CD4-positive, alpha-beta memory T cell (primary cell): Measurements from ENCODE around the gene NYNRIN. TPM values are rescaled to one million over a fixed set of nuclear protein-coding genes. Genes with fewer than 3 reads are reported as not detected.
A peak's percentile ranks its signal among the peaks of the same experiment; 100 is the strongest.

Source experiments
- CTCF ChIA-PET: fragments of 350-600 bp; sonication (Branson Sonifier 250); formaldehyde crosslinking; loops from one replicate; lab custom pipeline; 2021; ENCODE audit warnings: inconsistent platforms; ENCODE audit not compliant: partially characterized antibody; lab: Charles Lee
- POLR2A ChIA-PET: fragments of 350-600 bp; sonication (Branson Sonifier 250); formaldehyde crosslinking; loops from one replicate; lab custom pipeline; 2021; ENCODE audit not compliant: partially characterized antibody; lab: Charles Lee
- DNase-seq, 5 donors: peaks; one replicate each; pipeline versions ENCODE4 v3.0.0 to v3.0.0-alpha.2; 2020 to 2022; ENCODE audit warnings: mixed read lengths in 1 of 5
- H3K27ac ChIP-seq: one replicate; pipeline ENCODE4 v1.7.0; 2013; ENCODE audit warnings: low read depth, low read length
- H3K27me3 ChIP-seq: 2 replicates; pipeline ENCODE4 v1.7.0; 2013; ENCODE audit warnings: mild to moderate bottlenecking, low read length, moderate library complexity; ENCODE audit not compliant: insufficient read depth
- H3K36me3 ChIP-seq: 2 replicates; pipeline ENCODE4 v1.7.0; 2013; ENCODE audit warnings: mild to moderate bottlenecking, low read length, moderate library complexity; ENCODE audit not compliant: insufficient read depth
- H3K4me1 ChIP-seq: 2 replicates; pipeline ENCODE4 v1.7.0; 2013; ENCODE audit warnings: mild to moderate bottlenecking, low read length, moderate library complexity; ENCODE audit not compliant: insufficient read depth
- H3K4me3 ChIP-seq, 2 donors: one replicate each; pipeline ENCODE4 v1.7.0; 2013; ENCODE audit warnings: low read length in 2 of 2, mild to moderate bottlenecking in 1 of 2
- H3K9me3 ChIP-seq, 2 donors: one replicate each; pipeline ENCODE4 v1.7.0; 2013; ENCODE audit warnings: low read length in 2 of 2, control low read depth in 1 of 2; ENCODE audit not compliant: control insufficient read depth in 1 of 2
- H3K27ac Mint-ChIP-seq, 7 donors: one replicate each; pipeline ENCODE4 v1.8.0; 2020 to 2021; ENCODE audit warnings: mixed read lengths in 7 of 7, mild to moderate bottlenecking in 6 of 7, inconsistent platforms in 3 of 7, moderate library complexity in 3 of 7
- H3K27me3 Mint-ChIP-seq, 2 donors: one replicate each; pipeline ENCODE4 v1.8.0; 2020 to 2021; ENCODE audit warnings: mixed read lengths in 2 of 2
- H3K36me3 Mint-ChIP-seq, 2 donors: one replicate each; pipeline ENCODE4 v1.8.0; 2020 to 2021; ENCODE audit warnings: mixed read lengths in 2 of 2, inconsistent platforms in 1 of 2, mild to moderate bottlenecking in 1 of 2
- H3K4me1 Mint-ChIP-seq, 4 donors: one replicate each; pipeline ENCODE4 v1.8.0; 2020 to 2021; ENCODE audit warnings: mixed read lengths in 4 of 4, mild to moderate bottlenecking in 1 of 4
- H3K4me3 Mint-ChIP-seq, 8 donors: one replicate each; pipeline ENCODE4 v1.8.0; 2020 to 2021; ENCODE audit warnings: mixed read lengths in 8 of 8, mild to moderate bottlenecking in 7 of 8, moderate library complexity in 6 of 8, inconsistent platforms in 3 of 8
- H3K9me3 Mint-ChIP-seq, 8 donors: one replicate each; pipeline ENCODE4 v1.8.0; 2020 to 2021; ENCODE audit warnings: mixed read lengths in 8 of 8, mild to moderate bottlenecking in 5 of 8, inconsistent platforms in 3 of 8, moderate library complexity in 1 of 8
- intact Hi-C: fragments of 100-400 bp; cut with micrococcal nuclease; formaldehyde crosslinking; loops from one replicate; pipeline ENCODE4 v1.15.1; 2023
- polyA plus RNA-seq, 2 donors: library from polyadenylated mRNA; unstranded; fragments of 300-500 nt; fragmentation: Illumina TruSeq; gene quantifications; one replicate each; pipeline ENCODE4 v1.2.3, GENCODE V29; 2021
- total RNA-seq, 2 experiments: library from RNA; stranded (reverse); gene quantifications; one replicate each; pipeline ENCODE4 v1.2.3, GENCODE V29; 2021

NYNRIN gene
- total and polyA plus RNA-seq, 4 experiments from 2014 or later: 0.02 to 0.32 TPM; not detected in 2

DNA sequence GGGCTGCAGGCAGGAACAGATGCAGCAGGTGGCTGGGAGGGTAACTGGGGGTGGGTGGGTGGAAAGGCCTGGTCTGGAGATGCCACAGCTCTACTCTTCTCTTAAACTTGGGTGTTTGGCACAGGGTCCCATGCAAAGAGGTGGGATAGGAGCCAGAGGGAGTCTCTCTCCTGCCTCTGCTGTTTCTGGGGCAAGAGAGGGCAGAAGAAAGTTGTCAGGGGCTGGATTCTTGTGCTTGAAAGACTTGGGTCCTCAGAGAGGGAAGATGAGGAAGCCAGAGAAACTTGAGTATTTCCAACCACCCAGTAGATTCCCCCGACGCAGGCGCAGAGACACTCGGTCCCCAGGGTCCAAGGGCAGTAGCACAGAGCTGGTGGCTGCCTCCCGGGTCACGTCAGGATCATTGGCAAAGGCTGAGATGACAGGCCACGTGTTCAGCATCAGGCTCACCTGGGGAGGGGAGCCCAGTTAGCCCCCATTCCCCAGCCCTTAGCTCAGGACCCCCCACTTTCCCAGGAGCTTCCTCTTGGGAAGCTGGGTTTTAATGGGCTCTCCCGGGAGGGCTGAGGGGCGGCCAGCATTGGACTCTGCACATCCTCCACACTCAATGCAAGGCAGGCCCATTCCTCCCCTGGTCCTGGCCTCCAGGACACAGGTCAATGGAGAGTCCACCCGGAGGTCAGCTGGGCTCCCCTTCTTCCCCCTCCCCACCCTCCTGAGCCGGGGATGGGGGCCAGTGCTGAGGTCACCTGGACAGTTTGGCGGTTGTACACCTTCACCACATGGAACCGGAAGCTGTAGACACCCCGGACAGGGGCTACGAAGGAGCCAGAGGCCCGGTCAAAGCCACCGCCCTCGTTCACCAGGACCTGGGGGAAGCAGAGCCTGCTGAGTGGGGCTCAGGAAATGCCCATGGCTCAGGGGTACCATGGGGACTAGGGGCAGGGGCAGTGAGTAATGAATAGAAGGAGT, 29.0 kb downstream of the NYNRIN start:
- intact Hi-C loops: no loop called here
- no peak for DNase-seq
- Histone ChIP-seq H3K4me1 (peaks cover 76% of the 10 kb centered on the region), H3K4me3 (no peak overlapping the region), H3K27ac (peak overlapping the region; percentile 3), H3K27me3 (no peaks in the 10 kb centered on the region), H3K36me3 (peaks cover 11% of the 10 kb centered on the region), H3K9me3 (no peaks in the 10 kb centered on the region)
- Mint-ChIP-seq H3K36me3 (peaks cover 7 to 18% of the 10 kb centered on the region in 2 donors), H3K4me3 (peak overlapping the region in 7 of 8 donors; percentile 39 to 88 (median 51)), H3K27ac (peak overlapping the region; percentile 72 to 98 (median 86)), H3K27me3 (no peaks in the 10 kb centered on the region), H3K9me3 (peaks cover 0 to 2% (median 0%) of the 10 kb centered on the region in 8 donors), H3K4me1 (peaks cover 35 to 59% (median 46%) of the 10 kb centered on the region in 4 donors)
- POLR2A ChIA-PET: interaction anchor here (0.8 to 11.1 kb wide), 9 partner anchors 9 to 314 kb away, joined by 3 to 361 read pairs (median 8); partner anchors contain the start of genes ADCY4, DCAF11, LTB4R and LTB4R2
- CTCF ChIA-PET: interaction anchor here (0.6 to 24.1 kb wide), 4 partner anchors 9 to 186 kb away, joined by 3 to 791 read pairs (median 23); partner anchors contain the start of genes ADCY4, RIPK3 and TINF2

DNA sequence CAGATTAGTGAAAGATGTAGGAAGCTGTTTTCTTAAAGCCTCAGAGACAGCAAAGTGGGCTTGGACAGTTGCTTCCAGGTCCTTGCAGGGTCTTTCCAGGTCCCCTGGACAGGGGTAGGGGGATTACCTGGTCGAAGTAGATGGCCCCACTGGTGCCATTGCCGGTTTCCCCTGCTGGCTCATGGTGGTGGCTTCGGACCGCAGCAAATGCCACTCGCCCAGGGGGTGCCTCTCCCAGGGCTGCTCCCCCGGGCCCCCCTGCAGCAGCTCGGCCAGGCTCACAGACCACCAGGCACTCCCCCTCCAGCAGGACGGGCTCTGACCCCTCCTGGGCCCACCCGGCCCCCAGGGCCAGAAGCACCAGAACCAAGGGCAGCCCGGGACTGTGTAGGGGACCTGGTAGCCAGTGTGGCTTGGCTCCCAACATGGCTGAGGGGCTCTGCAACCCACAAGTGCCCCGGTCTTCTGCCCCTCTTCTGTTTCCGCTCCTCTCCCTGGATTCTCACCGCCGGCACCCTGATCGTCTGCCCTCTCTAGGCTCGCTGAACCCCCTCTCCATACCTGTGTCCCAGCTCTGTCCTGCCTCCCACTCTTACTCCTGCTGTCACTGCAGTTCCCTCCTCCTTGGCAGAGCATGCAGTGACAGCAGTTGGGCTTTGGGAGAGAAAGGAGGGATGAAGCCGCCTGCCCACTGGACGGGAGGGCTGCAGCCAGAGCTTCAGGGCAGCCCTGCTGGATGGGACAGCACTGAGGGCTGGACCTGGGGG, 30.0 kb downstream of the NYNRIN start:
- peak overlapping the region in 1 of 2 donors; percentile 87 for H3K4me3 ChIP-seq
- Mint-ChIP-seq H3K36me3 (peaks cover 16 to 28% of the 10 kb centered on the region in 2 donors), H3K4me3 (peak overlapping the region in 7 of 8 donors; percentile 81 to 95 (median 89)), H3K9me3 (peaks cover 0 to 2% (median 0%) of the 10 kb centered on the region in 8 donors), H3K27me3 (no peaks in the 10 kb centered on the region), H3K27ac (peak overlapping the region; percentile 98 to 99 (median 98)), H3K4me1 (peaks cover 35 to 64% (median 50%) of the 10 kb centered on the region in 4 donors)
- peaks cover 69% of the 10 kb centered on the region for H3K4me1 ChIP-seq
- peaks cover 20% of the 10 kb centered on the region for H3K36me3 ChIP-seq
- H3K9me3 ChIP-seq: no peaks in the 10 kb centered on the region
- peak in 1 of 5 donors; percentile 38 for DNase-seq
- no peaks in the 10 kb centered on the region for H3K27me3 ChIP-seq
- intact Hi-C loops: loop anchor here (1.0 kb wide), 3 partner anchors 13 to 348 kb away; partner anchors contain the start of genes RABGGTA and SDR39U1
- peak overlapping the region; percentile 93 for H3K27ac ChIP-seq
- POLR2A ChIA-PET: interaction anchor here (2.2 to 11.1 kb wide), 8 partner anchors 10 to 215 kb away, joined by 22 to 361 read pairs (median 64); partner anchors contain the start of genes ADCY4, CHMP4A, DHRS1 and LTB4R
- CTCF ChIA-PET: interaction anchor here (0.6 to 24.1 kb wide), 3 partner anchors 8 to 187 kb away, joined by 3 to 791 read pairs (median 42); partner anchors contain the start of genes ADCY4, RIPK3 and TINF2

DNA sequence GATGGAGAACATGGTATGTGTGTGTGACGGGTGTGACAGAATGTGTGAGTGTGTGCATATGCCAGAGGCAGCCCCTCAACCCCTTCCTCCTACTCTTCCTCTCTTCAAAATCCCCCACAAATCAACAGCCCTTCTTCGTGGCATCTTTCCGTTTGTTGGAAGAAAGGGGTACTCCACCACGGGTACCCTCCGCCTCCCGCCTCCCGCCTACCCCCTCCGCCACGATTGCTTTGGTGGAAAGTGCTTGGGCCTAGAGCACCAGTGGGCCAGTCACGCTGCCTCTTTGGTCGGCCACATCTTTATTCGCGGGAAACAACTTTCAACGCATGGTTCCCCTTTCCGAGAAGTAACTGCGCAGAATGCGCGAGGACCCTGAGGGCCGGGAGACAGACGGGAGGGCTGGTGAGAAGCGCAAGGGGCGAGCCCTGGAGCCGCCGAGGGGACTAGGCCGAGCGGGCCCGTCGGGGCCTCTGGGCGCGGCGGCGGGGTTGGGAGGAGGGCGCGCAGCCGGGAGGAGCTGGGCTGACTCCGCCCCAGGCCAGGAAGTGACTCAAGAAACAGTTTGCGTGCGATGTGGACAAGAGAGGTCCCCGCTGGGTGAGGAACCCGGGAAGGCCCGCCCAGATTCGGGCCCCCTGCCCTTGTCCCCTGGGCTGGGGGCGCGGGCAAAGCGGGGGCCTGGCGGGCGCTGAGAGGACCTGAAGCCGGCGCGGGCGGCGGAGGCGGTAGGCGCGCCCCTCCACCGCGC, 30.8 kb downstream of the NYNRIN start, which contains the start of the genes CBLN3 and KHNYN:
Gene CBLN3, minus strand, starts transcription at position 274 of the 748 bp plus-strand sequence. CDS start 614 bp downstream, outside the sequence.
Gene KHNYN, plus strand, starts transcription at position 560 of the 748 bp plus-strand sequence. CDS start 777 bp downstream, outside the sequence.
- Mint-ChIP-seq H3K4me3 (peak within 1 kb of the TSS; percentile 90 to 95 (median 92)), H3K36me3 (peaks cover 18 to 34% of the 10 kb centered on the region in 2 donors), H3K9me3 (peaks cover 0 to 2% (median 0%) of the 10 kb centered on the region in 8 donors), H3K27ac (peak within 1 kb of the TSS; percentile 98 to 99 (median 98)), H3K27me3 (no peaks in the 10 kb centered on the region), H3K4me1 (peaks cover 35 to 65% (median 50%) of the 10 kb centered on the region in 4 donors)
- POLR2A ChIA-PET: interaction anchor here (0.6 to 11.1 kb wide), 39 partner anchors 10 to 1866 kb away, joined by 3 to 361 read pairs (median 5); partner anchors contain the start of genes ADCY4, CHMP4A, DCAF11 and DHRS1
- peaks cover 24% of the 10 kb centered on the region for H3K36me3 ChIP-seq
- peak within 1 kb of the TSS; percentile 87 to 97 for H3K4me3 ChIP-seq
- CTCF ChIA-PET: interaction anchor here (1.0 to 24.1 kb wide), 11 partner anchors 12 to 372 kb away, joined by 3 to 791 read pairs (median 28); partner anchors contain the start of genes ADCY4, CIDEB, DHRS1 and LTB4R
- no peaks in the 10 kb centered on the region for H3K9me3 ChIP-seq
- no peaks in the 10 kb centered on the region for H3K27me3 ChIP-seq
- H3K27ac ChIP-seq: peak within 1 kb of the TSS; percentile 93
- peak; percentile 87 to 90 (median 89) for DNase-seq
- H3K4me1 ChIP-seq: peaks cover 69% of the 10 kb centered on the region
- intact Hi-C loops: loop anchor here (1.0 to 5.0 kb wide), 6 partner anchors 13 to 862 kb away; partner anchors contain the start of genes AP1G2, LTB4R, LTB4R2 and RABGGTA

DNA sequence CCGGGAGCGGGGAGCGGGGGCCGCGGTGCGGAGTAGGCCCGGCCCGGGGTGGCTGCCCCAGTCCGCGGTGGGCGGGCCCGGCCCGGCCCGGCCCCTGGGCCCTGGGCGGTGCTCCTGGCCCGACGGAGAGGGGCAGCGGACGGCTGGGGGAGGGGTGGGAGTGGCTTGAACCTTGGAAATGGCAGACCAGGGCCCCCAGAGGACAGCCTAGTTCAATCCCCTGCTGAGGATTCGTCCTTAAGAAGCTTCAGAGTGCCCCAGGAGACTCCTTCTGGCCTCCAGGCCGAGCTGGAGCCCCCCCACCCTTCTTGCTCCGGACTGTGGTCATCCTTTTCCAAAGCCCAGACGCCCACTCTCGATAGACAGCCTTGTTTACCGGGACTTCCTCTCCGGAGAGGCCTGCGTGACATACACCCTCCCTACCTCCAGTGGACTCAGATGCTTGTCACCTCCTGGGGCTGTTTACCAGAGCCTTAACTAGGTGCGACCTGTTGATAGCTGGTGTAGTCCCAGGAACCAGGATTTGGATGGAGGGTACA, 31.4 kb downstream of the NYNRIN start:
- peak overlapping the region; percentile 87 to 97 for H3K4me3 ChIP-seq

DNA sequence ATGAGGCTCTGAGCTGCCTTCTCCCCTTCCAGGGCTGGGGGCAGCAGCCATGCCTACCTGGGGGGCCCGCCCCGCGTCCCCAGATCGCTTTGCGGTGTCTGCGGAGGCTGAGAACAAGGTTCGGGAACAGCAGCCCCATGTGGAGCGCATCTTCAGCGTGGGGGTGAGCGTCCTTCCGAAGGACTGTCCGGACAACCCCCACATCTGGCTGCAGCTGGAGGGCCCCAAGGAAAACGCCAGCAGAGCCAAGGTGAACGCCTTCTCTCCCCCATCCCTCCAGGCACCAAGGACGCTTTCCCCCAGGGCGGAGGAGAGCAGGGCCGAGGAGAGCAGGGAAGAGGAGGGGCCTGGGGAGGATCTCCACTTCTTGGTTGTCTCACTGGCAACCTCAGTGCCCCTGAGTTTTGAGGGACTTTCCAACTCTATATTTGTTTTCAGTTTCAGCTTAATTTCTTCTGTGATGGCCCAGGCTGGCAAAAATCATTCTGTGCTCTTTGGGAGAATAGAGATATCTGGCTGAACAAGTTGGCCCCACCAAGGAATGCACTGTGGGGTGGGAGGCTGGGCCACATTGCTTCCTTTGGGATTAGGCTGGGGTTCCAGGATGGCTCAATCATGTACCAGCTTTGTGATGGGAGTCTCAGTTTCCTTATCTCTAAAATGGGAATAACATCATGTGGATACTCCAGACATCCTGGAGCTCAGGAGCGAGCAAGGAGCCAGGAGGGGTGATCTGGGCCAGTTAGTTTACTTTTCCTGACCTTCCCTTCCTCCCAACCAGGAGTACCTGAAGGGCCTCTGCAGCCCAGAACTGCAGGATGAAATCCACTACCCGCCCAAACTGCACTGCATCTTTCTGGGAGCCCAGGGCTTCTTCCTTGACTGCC, 32.1 kb downstream of the NYNRIN start:
- Mint-ChIP-seq H3K27ac (peak overlapping the region; percentile 84 to 98 (median 96)), H3K4me3 (peak overlapping the region; percentile 90 to 95 (median 92)), H3K36me3 (peaks cover 24 to 46% of the 10 kb centered on the region in 2 donors), H3K27me3 (no peaks in the 10 kb centered on the region), H3K9me3 (peaks cover 0 to 2% (median 0%) of the 10 kb centered on the region in 8 donors), H3K4me1 (peaks cover 31 to 68% (median 46%) of the 10 kb centered on the region in 4 donors)
- H3K27me3 ChIP-seq: no peaks in the 10 kb centered on the region
- CTCF ChIA-PET: interaction anchor here (0.6 to 24.1 kb wide), 43 partner anchors 10 to 373 kb away, joined by 3 to 791 read pairs (median 5); partner anchors contain the start of genes ADCY4, CIDEB, DCAF11 and DHRS1
- POLR2A ChIA-PET: interaction anchor here (0.7 to 11.1 kb wide), 46 partner anchors 7 to 1129 kb away, joined by 3 to 361 read pairs (median 5); partner anchors contain the start of genes ADCY4, CHMP4A, DCAF11 and DHRS1
- H3K36me3 ChIP-seq: peaks cover 26% of the 10 kb centered on the region
- intact Hi-C loops: loop anchor here (1.0 to 5.0 kb wide), 7 partner anchors 66 to 864 kb away; partner anchors contain the start of genes AP1G2, LTB4R and LTB4R2
- H3K27ac ChIP-seq: peak overlapping the region; percentile 93
- no peaks in the 10 kb centered on the region for H3K9me3 ChIP-seq
- peaks cover 61% of the 10 kb centered on the region for H3K4me1 ChIP-seq
- peak overlapping the region; percentile 87 to 97 for H3K4me3 ChIP-seq
- DNase-seq: peak; percentile 52 to 80 (median 69)

More for the DNA sequence above, 31.4 kb downstream of the NYNRIN start:
- no peaks in the 10 kb centered on the region for H3K27me3 ChIP-seq
- peak overlapping the region; percentile 93 for H3K27ac ChIP-seq
- Mint-ChIP-seq H3K27me3 (no peaks in the 10 kb centered on the region), H3K9me3 (peaks cover 0 to 2% (median 0%) of the 10 kb centered on the region in 8 donors), H3K4me3 (peak overlapping the region; percentile 90 to 95 (median 92)), H3K4me1 (peaks cover 35 to 68% (median 49%) of the 10 kb centered on the region in 4 donors), H3K27ac (peak overlapping the region; percentile 84 to 98 (median 96)), H3K36me3 (peaks cover 20 to 40% of the 10 kb centered on the region in 2 donors)
- H3K36me3 ChIP-seq: peaks cover 24% of the 10 kb centered on the region
- peak; percentile 51 to 74 (median 57) for DNase-seq
- intact Hi-C loops: loop anchor here (5.0 kb wide), 3 partner anchors 118 to 863 kb away; partner anchors contain the start of genes AP1G2, LTB4R and LTB4R2
- peaks cover 66% of the 10 kb centered on the region for H3K4me1 ChIP-seq
- ChIA-PET POLR2A (interaction anchor here (0.6 to 11.1 kb wide), 49 partner anchors 8 to 1867 kb away, joined by 3 to 361 read pairs (median 5); partner anchors contain the start of genes ADCY4, CHMP4A, DCAF11 and DHRS1), CTCF (interaction anchor here (1.0 to 24.1 kb wide), 17 partner anchors 10 to 372 kb away, joined by 3 to 791 read pairs (median 15); partner anchors contain the start of genes ADCY4, CIDEB, DHRS1 and LTB4R)
- H3K9me3 ChIP-seq: no peaks in the 10 kb centered on the region
